Hepatocyte (in vitro differentiated cells): ENCODE measurements around the gene RPRD2. TPM values are rescaled to one million over a fixed set of nuclear protein-coding genes. Genes with fewer than 3 reads are reported as not detected.

Source experiments
- DNase-seq: peaks from one replicate; pipeline ENCODE4 v3.0.0-alpha.2; 2016; ENCODE audit warnings: low spot score
- H2AFZ ChIP-seq: fragments of 200-600 bp; sonication (generic); 2 replicates; pipeline ENCODE4 v1.6.0; 2016; ENCODE audit warnings: antibody characterized with exemption, mild to moderate bottlenecking
- H3K27ac ChIP-seq: fragments of 200-600 bp; sonication (generic); 2 replicates; pipeline ENCODE4 v1.5.1; 2016; ENCODE audit warnings: mild to moderate bottlenecking
- H3K27me3 ChIP-seq: fragments of 200-600 bp; sonication (generic); 2 replicates; pipeline ENCODE4 v1.6.1; 2016
- H3K36me3 ChIP-seq: fragments of 200-600 bp; sonication (generic); replicated peaks from 2 replicates; pipeline ENCODE4 v1.5.1; 2016; ENCODE audit warnings: low read depth; ENCODE audit not compliant: insufficient read depth
- H3K4me1 ChIP-seq: fragments of 200-600 bp; sonication (generic); 2 replicates; pipeline ENCODE4 v1.5.1; 2016; ENCODE audit warnings: mild to moderate bottlenecking, moderate library complexity; ENCODE audit not compliant: insufficient read depth
- H3K4me2 ChIP-seq: fragments of 200-600 bp; sonication (generic); 2 replicates; pipeline ENCODE4 v1.6.0; 2016
- H3K4me3 ChIP-seq: fragments of 200-600 bp; sonication (generic); 2 replicates; pipeline ENCODE4 v1.5.1; 2016; ENCODE audit warnings: mild to moderate bottlenecking
- H3K79me2 ChIP-seq: fragments of 200-600 bp; sonication (generic); 2 replicates; pipeline ENCODE4 v1.6.0; 2017; ENCODE audit warnings: mild to moderate bottlenecking
- H3K9me2 ChIP-seq: fragments of 200-600 bp; sonication (generic); replicated peaks from 2 replicates; pipeline ENCODE4 v1.6.0; 2017; ENCODE audit warnings: mild to moderate bottlenecking; ENCODE audit not compliant: insufficient read depth
- H3K9me3 ChIP-seq: fragments of 200-600 bp; sonication (generic); 2 replicates; pipeline ENCODE4 v1.5.1; 2016; ENCODE audit warnings: low read depth, mild to moderate bottlenecking
- H4K20me1 ChIP-seq: fragments of 200-600 bp; sonication (generic); 2 replicates; pipeline ENCODE4 v1.6.0; 2016; ENCODE audit warnings: mild to moderate bottlenecking; ENCODE audit not compliant: insufficient read depth, poor library complexity, severe bottlenecking
- CTCF ChIP-seq: fragments of 200-600 bp; sonication (generic); IDR thresholded peaks from 2 replicates; pipeline ENCODE4 v1.5.1; 2016; ENCODE audit warnings: antibody characterized with exemption, mild to moderate bottlenecking; ENCODE audit not compliant: poor library complexity
- EZH2 ChIP-seq: fragments of 200-600 bp; sonication (generic); IDR thresholded peaks from 2 replicates; pipeline ENCODE4 v1.6.1; 2016; ENCODE audit warnings: antibody characterized with exemption, mild to moderate bottlenecking, borderline replicate concordance
- EZH2phosphoT487 ChIP-seq: fragments of 200-600 bp; sonication (generic); IDR thresholded peaks from one replicate; pipeline ENCODE4 v1.6.1; 2018; ENCODE audit warnings: antibody characterized with exemption, mild to moderate bottlenecking, low read depth, moderate library complexity; ENCODE audit not compliant: unreplicated experiment, severe bottlenecking
- WGBS: methylation state at CpG from one replicate; pipeline ENCODE4 v1.1.6; 2016; ENCODE audit warnings: low lambda C conversion rate; ENCODE audit errors: missing lambda C conversion rate; 5-methylcytosine and 5-hydroxymethylcytosine counted together
- polyA plus RNA-seq: library from polyadenylated mRNA; unstranded; fragments of >200 nt; fragmentation: Nextera tagmentation; extraction: Ambion mirVana; gene quantifications from 2 replicates; pipeline ENCODE4 v1.2.1, GENCODE V29; 2016
- total RNA-seq: library from RNA; depleted of rRNA; stranded (reverse); fragments of >200 nt; gene quantifications from 2 replicates; pipeline ENCODE4 v1.2.3, GENCODE V29; 2014

RPRD2 gene
- total and polyA plus RNA-seq, 2 experiments from 2014 or later = 16.5 to 18.8 TPM

DNA sequence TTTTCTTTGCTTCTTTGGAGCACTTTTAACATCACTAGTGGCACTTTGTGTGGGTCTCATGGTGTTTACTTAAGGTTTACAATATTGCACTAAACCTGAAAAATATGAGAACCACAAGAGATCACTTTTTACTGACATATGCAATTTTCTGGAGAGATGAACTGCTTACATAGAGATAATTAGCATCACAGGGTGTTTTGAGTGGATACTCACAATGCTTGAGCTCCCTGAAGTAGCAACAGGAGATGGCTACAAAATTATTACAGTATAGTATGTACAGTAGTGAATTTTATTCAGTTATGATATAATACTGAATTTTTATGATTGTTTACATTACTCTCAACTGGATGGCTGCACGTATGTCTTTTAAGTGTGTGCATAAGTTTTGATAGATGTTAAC, 22.6 kb downstream of the RPRD2 start:
- H3K4me3 ChIP-seq = no peak overlapping the region
- no peak overlapping the region for H3K27ac ChIP-seq
- H3K36me3 ChIP-seq = no peaks in the 10 kb centered on the region
- TF ChIP-seq EZH2 (no peak), EZH2phosphoT487 (no peak), CTCF (no peak)
- peaks cover 92% of the 10 kb centered on the region for H3K79me2 ChIP-seq
- peaks cover 36% of the 10 kb centered on the region for H4K20me1 ChIP-seq
- no peaks in the 10 kb centered on the region for H3K9me2 ChIP-seq
- 68% methylated on average over 1 of the region's 1 CpG for WGBS
- peak overlapping the region; percentile 9 for H3K4me2 ChIP-seq
- no peak overlapping the region for H2AFZ ChIP-seq
- peaks cover 19% of the 10 kb centered on the region for H3K4me1 ChIP-seq
- no peaks in the 10 kb centered on the region for H3K9me3 ChIP-seq
- no peaks in the 10 kb centered on the region for H3K27me3 ChIP-seq
- DNase-seq = no peak

DNA sequence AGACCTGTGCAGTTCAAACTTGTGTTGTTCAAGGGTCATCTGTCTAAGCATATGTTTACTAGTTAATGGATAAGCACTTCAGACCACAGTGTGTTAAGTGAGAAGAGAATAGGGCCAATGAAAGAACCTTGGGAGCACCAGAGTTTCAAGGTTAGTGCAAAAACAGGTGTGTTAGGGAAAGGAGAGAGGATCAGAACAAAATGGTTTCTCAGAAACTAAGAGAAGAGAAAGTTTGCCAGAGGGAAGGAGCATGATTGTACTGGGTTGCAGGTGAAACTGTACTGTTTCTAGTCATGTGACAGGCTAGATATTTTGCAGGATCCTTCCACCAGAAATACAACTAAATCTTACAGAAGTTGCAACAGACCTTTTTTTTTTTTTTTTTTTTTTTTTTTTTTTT, 23.3 kb downstream of the RPRD2 start:
- peaks cover 31% of the 10 kb centered on the region for H4K20me1 ChIP-seq
- H2AFZ ChIP-seq = no peak overlapping the region
- H3K79me2 ChIP-seq = peaks cover 92% of the 10 kb centered on the region
- TF ChIP-seq CTCF = no peak
- TF ChIP-seq EZH2phosphoT487 = no peak
- TF ChIP-seq EZH2 = no peak
- H3K36me3 ChIP-seq = no peaks in the 10 kb centered on the region
- H3K4me1 ChIP-seq = peaks cover 19% of the 10 kb centered on the region
- peak overlapping the region; percentile 9 for H3K4me2 ChIP-seq
- H3K27me3 ChIP-seq = no peaks in the 10 kb centered on the region
- H3K4me3 ChIP-seq = no peak overlapping the region
- no peaks in the 10 kb centered on the region for H3K9me3 ChIP-seq
- peak; percentile 31 for DNase-seq
- H3K9me2 ChIP-seq = no peaks in the 10 kb centered on the region
- H3K27ac ChIP-seq = peak overlapping the region; percentile 75

- H3K9me2 ChIP-seq = no peaks in the 10 kb centered on the region
- H4K20me1 ChIP-seq = peaks cover 25% of the 10 kb centered on the region
- H2AFZ ChIP-seq = no peak overlapping the region
- no peak overlapping the region for H3K4me3 ChIP-seq
- H3K36me3 ChIP-seq = no peaks in the 10 kb centered on the region
- WGBS = 100% methylated on average over 5 of the region's 5 CpGs
- DNase-seq = no peak
- H3K27me3 ChIP-seq = no peaks in the 10 kb centered on the region
- peak overlapping the region; percentile 9 for H3K4me2 ChIP-seq
- H3K9me3 ChIP-seq = no peaks in the 10 kb centered on the region
- peaks cover 19% of the 10 kb centered on the region for H3K4me1 ChIP-seq
- peaks cover 92% of the 10 kb centered on the region for H3K79me2 ChIP-seq
- TF ChIP-seq EZH2phosphoT487 = no peak
- no peak for TF ChIP-seq EZH2
- TF ChIP-seq CTCF = no peak
- peak overlapping the region; percentile 75 for H3K27ac ChIP-seq
These were observed 24.3 kb downstream of the RPRD2 start for GRCh38 chr1:150388241-150388640.

DNA sequence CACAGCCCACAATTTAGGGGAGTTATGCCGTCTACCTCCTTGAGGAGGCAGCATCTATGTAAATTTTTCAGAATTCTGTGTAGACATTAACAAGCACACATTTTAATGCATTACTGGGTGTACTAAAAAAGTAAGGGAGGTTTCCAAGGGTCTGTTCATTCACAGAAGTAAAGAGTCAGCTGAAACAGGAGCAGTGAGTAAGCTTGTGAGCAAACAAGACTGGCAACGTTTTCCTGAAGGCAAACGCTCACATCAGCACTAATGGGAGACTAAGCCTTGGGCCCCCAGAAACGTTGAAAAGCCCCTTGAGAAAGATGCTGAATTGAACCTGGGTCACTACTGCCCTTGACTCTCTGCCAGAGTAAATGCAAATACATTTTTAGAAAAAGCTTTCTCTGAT, 25.7 kb downstream of the RPRD2 start:
- no peaks in the 10 kb centered on the region for H3K9me2 ChIP-seq
- H4K20me1 ChIP-seq = peaks cover 36% of the 10 kb centered on the region
- TF ChIP-seq CTCF = no peak
- TF ChIP-seq EZH2phosphoT487 = no peak
- no peak for TF ChIP-seq EZH2
- DNase-seq = peak; percentile 20
- H3K4me3 ChIP-seq = no peak overlapping the region
- H3K27me3 ChIP-seq = no peaks in the 10 kb centered on the region
- H3K27ac ChIP-seq = peak overlapping the region; percentile 24
- 26% methylated on average over 4 of the region's 4 CpGs for WGBS
- H2AFZ ChIP-seq = no peak overlapping the region
- peaks cover 92% of the 10 kb centered on the region for H3K79me2 ChIP-seq
- H3K36me3 ChIP-seq = no peaks in the 10 kb centered on the region
- H3K4me2 ChIP-seq = no peak overlapping the region
- no peaks in the 10 kb centered on the region for H3K9me3 ChIP-seq
- peaks cover 19% of the 10 kb centered on the region for H3K4me1 ChIP-seq
